ENCODE results near the gene PABPN1L.

- TF ChIP-seq, protein P1, sequence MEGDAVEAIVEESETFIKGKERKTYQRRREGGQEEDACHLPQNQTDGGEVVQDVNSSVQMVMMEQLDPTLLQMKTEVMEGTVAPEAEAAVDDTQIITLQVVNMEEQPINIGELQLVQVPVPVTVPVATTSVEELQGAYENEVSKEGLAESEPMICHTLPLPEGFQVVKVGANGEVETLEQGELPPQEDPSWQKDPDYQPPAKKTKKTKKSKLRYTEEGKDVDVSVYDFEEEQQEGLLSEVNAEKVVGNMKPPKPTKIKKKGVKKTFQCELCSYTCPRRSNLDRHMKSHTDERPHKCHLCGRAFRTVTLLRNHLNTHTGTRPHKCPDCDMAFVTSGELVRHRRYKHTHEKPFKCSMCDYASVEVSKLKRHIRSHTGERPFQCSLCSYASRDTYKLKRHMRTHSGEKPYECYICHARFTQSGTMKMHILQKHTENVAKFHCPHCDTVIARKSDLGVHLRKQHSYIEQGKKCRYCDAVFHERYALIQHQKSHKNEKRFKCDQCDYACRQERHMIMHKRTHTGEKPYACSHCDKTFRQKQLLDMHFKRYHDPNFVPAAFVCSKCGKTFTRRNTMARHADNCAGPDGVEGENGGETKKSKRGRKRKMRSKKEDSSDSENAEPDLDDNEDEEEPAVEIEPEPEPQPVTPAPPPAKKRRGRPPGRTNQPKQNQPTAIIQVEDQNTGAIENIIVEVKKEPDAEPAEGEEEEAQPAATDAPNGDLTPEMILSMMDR (IDR thresholded peaks at IDR 0.05), result no peak
- TF ChIP-seq POLR2A (IDR thresholded peaks at IDR 0.05), result no peak
Observed at GRCh38 chr16:88841521-88842307, 24.7 kb downstream of the PABPN1L start.

Measured in testis (tissue), 2 donors.